Measurements from ENCODE around the gene POTEF. TPM values are rescaled to one million over a fixed set of nuclear protein-coding genes. Genes with fewer than 3 reads are reported as not detected.
"Not testable (repeated sequence)": the region's sequence is repeated elsewhere in the genome, so short reads cannot be mapped to it uniquely, and the experiment has no call there.

The POTEF gene
- total RNA-seq, 1 experiment from 2014 or later: not detected

- H3K4me3 Mint-ChIP-seq (ENCODE audit: low read depth, unreplicated experiment); H3K27ac Mint-ChIP-seq (ENCODE audit: unreplicated experiment); H3K4me1 Mint-ChIP-seq (ENCODE audit: low read depth, unreplicated experiment); H3K9me3 Mint-ChIP-seq (ENCODE audit: low read depth, unreplicated experiment); BruUV-seq (replicated peaks); H3K36me3 Mint-ChIP-seq (ENCODE audit: insufficient read depth, unreplicated experiment); DNase-seq; intact Hi-C loops (cut with micrococcal nuclease; ENCODE audit: unreplicated experiment); H3K27me3 Mint-ChIP-seq (ENCODE audit: unreplicated experiment): not testable (repeated sequence)
- CTCF ChIA-PET: interaction anchor here (0.7 kb wide), 1 partner anchor 1232 kb away, joined by 5 read pairs; no protein-coding TSS in a partner anchor
Measured at GRCh38 chr2:130052376-130052775, 76.6 kb downstream of the POTEF start.

- H3K4me3 Mint-ChIP-seq (ENCODE audit: low read depth, unreplicated experiment); H3K9me3 Mint-ChIP-seq (ENCODE audit: low read depth, unreplicated experiment); intact Hi-C loops (cut with micrococcal nuclease; ENCODE audit: unreplicated experiment); CTCF ChIA-PET; DNase-seq; BruUV-seq (replicated peaks); H3K27ac Mint-ChIP-seq (ENCODE audit: unreplicated experiment); H3K27me3 Mint-ChIP-seq (ENCODE audit: unreplicated experiment); H3K36me3 Mint-ChIP-seq (ENCODE audit: insufficient read depth, unreplicated experiment); H3K4me1 Mint-ChIP-seq (ENCODE audit: low read depth, unreplicated experiment): not testable (repeated sequence)
Measured at GRCh38 chr2:130048422-130048821, 80.6 kb downstream of the POTEF start.

- DNase-seq; BruUV-seq (replicated peaks); H3K9me3 Mint-ChIP-seq (ENCODE audit: low read depth, unreplicated experiment); H3K4me3 Mint-ChIP-seq (ENCODE audit: low read depth, unreplicated experiment); CTCF ChIA-PET; H3K36me3 Mint-ChIP-seq (ENCODE audit: insufficient read depth, unreplicated experiment); intact Hi-C loops (cut with micrococcal nuclease; ENCODE audit: unreplicated experiment); H3K27ac Mint-ChIP-seq (ENCODE audit: unreplicated experiment); H3K4me1 Mint-ChIP-seq (ENCODE audit: low read depth, unreplicated experiment): not testable (repeated sequence)
- peaks cover 15% of the 10 kb centered on the region for H3K27me3 Mint-ChIP-seq (ENCODE audit: unreplicated experiment)
Measured at GRCh38 chr2:130038265-130038603, 90.8 kb downstream of the POTEF start.

- CTCF ChIA-PET: not testable (repeated sequence)
Measured at GRCh38 chr2:130025931-130026330, 103.1 kb downstream of the POTEF start.

More at GRCh38 chr2:130025931-130026330, 103.1 kb downstream of the POTEF start:
- H3K4me1 Mint-ChIP-seq (ENCODE audit: low read depth, unreplicated experiment); H3K36me3 Mint-ChIP-seq (ENCODE audit: insufficient read depth, unreplicated experiment); BruUV-seq (replicated peaks); H3K9me3 Mint-ChIP-seq (ENCODE audit: low read depth, unreplicated experiment); H3K4me3 Mint-ChIP-seq (ENCODE audit: low read depth, unreplicated experiment); intact Hi-C loops (cut with micrococcal nuclease; ENCODE audit: unreplicated experiment); H3K27ac Mint-ChIP-seq (ENCODE audit: unreplicated experiment): not testable (repeated sequence)
- peaks cover 17% of the 10 kb centered on the region for H3K27me3 Mint-ChIP-seq (ENCODE audit: unreplicated experiment)
- DNase-seq: peak; percentile 13

Other genes starting within 250 kb of the POTEF start
- gene RAB6C, start 149.6 kb downstream of the POTEF start, total RNA-seq (2022): not detected in 2 replicates
- gene CCDC74B, start 15.9 kb upstream of the POTEF start, total RNA-seq (2022): 1.5 and 2.1 TPM in 2 replicates
- gene SMPD4, start 52.4 kb upstream of the POTEF start, total RNA-seq (2022): 90.1 and 97.8 TPM in 2 replicates
- gene MZT2B, start 53.0 kb upstream of the POTEF start, total RNA-seq (2022): 230 and 265 TPM in 2 replicates
- not detected in 2 replicates for gene TUBA3E, start 69.2 kb upstream of the POTEF start, total RNA-seq (2022)
- gene IMP4, start 213.7 kb upstream of the POTEF start, total RNA-seq (2022): 79.6 and 89.4 TPM in 2 replicates
- gene PTPN18, start 226.8 kb upstream of the POTEF start, total RNA-seq (2022): 62.9 and 66.0 TPM in 2 replicates